ENCODE results near the gene TMEM220. TPM values are rescaled to one million over a fixed set of nuclear protein-coding genes. Genes with fewer than 3 reads are reported as not detected.
A peak's percentile ranks its signal among the peaks of the same experiment; 100 is the strongest.

Gene TMEM220
- total RNA-seq, 2 donors from 2014 or later, result 1.4 to 10.9 TPM

GRCh38 chr17:10771148-10771547 lies 41.3 kb upstream of the TMEM220 start:
- Histone ChIP-seq H3K4me3 (ENCODE audit: low read length) (no peak overlapping the region), H3K27ac (ENCODE audit: low read depth, low read length) (no peak overlapping the region), H3K4me1 (ENCODE audit: control insufficient read depth, insufficient read depth, low read length) (no peaks in the 10 kb centered on the region), H3K9me3 (ENCODE audit: control insufficient read depth, low read length) (peaks cover 21% of the 10 kb centered on the region), H3K9ac (ENCODE audit: extremely low read depth, low read length, poor library complexity, severe bottlenecking) (no peak overlapping the region), H3K36me3 (ENCODE audit: control insufficient read depth, insufficient read depth, low read length) (no peaks in the 10 kb centered on the region), H3K27me3 (ENCODE audit: control insufficient read depth, insufficient read depth, low read length, poor library complexity, severe bottlenecking) (no peaks in the 10 kb centered on the region)
- Mint-ChIP-seq H3K27me3 (ENCODE audit: insufficient read depth) (peaks cover 4% of the 10 kb centered on the region), H3K27ac (no peak overlapping the region), H3K36me3 (ENCODE audit: low read depth) (peaks cover 3% of the 10 kb centered on the region), H3K9me3 (peaks cover 7% of the 10 kb centered on the region), H3K4me1 (peaks cover 7% of the 10 kb centered on the region), H3K4me3 (no peak overlapping the region)
- no peak for TF ChIP-seq CTCF (conservative IDR thresholded peaks at IDR 0.05)
- peak; percentile 28 for DNase-seq
- WGBS, 2 experiments (ENCODE audit: insufficient coverage in 1 of 2, insufficient read length in 1 of 2), result 87 to 100% methylated on average over 1 to 2 of the region's 2 CpGs

GRCh38 chr17:10769840-10770239 lies 40.0 kb upstream of the TMEM220 start:
- H3K4me3 ChIP-seq (ENCODE audit: low read length), result no peak overlapping the region
- H3K9ac ChIP-seq (ENCODE audit: extremely low read depth, low read length, poor library complexity, severe bottlenecking), result no peak overlapping the region
- WGBS, 2 experiments (ENCODE audit: insufficient coverage in 1 of 2, insufficient read length in 1 of 2), result 91 to 94% methylated on average over 5 to 6 of the region's 6 CpGs
- peaks cover 12% of the 10 kb centered on the region for H3K9me3 ChIP-seq (ENCODE audit: control insufficient read depth, low read length)
- H3K4me1 ChIP-seq (ENCODE audit: control insufficient read depth, insufficient read depth, low read length), result no peaks in the 10 kb centered on the region
- no peaks in the 10 kb centered on the region for H3K36me3 Mint-ChIP-seq (ENCODE audit: low read depth)
- no peak overlapping the region for H3K27ac ChIP-seq (ENCODE audit: low read depth, low read length)
- no peak for TF ChIP-seq CTCF (conservative IDR thresholded peaks at IDR 0.05)
- no peak overlapping the region for H3K4me3 Mint-ChIP-seq
- no peak overlapping the region for H3K27ac Mint-ChIP-seq
- H3K9me3 Mint-ChIP-seq, result no peaks in the 10 kb centered on the region
- no peaks in the 10 kb centered on the region for H3K27me3 ChIP-seq (ENCODE audit: control insufficient read depth, insufficient read depth, low read length, poor library complexity, severe bottlenecking)
- DNase-seq, result peak; percentile 47
- H3K36me3 ChIP-seq (ENCODE audit: control insufficient read depth, insufficient read depth, low read length), result no peaks in the 10 kb centered on the region
- H3K4me1 Mint-ChIP-seq, result peaks cover 7% of the 10 kb centered on the region
- H3K27me3 Mint-ChIP-seq (ENCODE audit: insufficient read depth), result peaks cover 4% of the 10 kb centered on the region

GRCh38 chr17:10768750-10769251 lies 39.0 kb upstream of the TMEM220 start:
- Mint-ChIP-seq H3K9me3 (no peaks in the 10 kb centered on the region), H3K27ac (no peak overlapping the region), H3K36me3 (ENCODE audit: low read depth) (no peaks in the 10 kb centered on the region), H3K4me1 (peaks cover 7% of the 10 kb centered on the region), H3K27me3 (ENCODE audit: insufficient read depth) (peaks cover 1% of the 10 kb centered on the region), H3K4me3 (no peak overlapping the region)
- no peak overlapping the region for H3K9ac ChIP-seq (ENCODE audit: extremely low read depth, low read length, poor library complexity, severe bottlenecking)
- no peaks in the 10 kb centered on the region for H3K27me3 ChIP-seq (ENCODE audit: control insufficient read depth, insufficient read depth, low read length, poor library complexity, severe bottlenecking)
- 96% methylated on average over 2 of the region's 2 CpGs; no CpG with 5 or more reads in 1 of the 2 experiments for WGBS, 2 experiments (ENCODE audit: insufficient coverage in 1 of 2, insufficient read length in 1 of 2)
- peaks cover 12% of the 10 kb centered on the region for H3K9me3 ChIP-seq (ENCODE audit: control insufficient read depth, low read length)
- TF ChIP-seq CTCF (conservative IDR thresholded peaks at IDR 0.05), result no peak
- no peaks in the 10 kb centered on the region for H3K4me1 ChIP-seq (ENCODE audit: control insufficient read depth, insufficient read depth, low read length)
- peak; percentile 35 for DNase-seq
- H3K27ac ChIP-seq (ENCODE audit: low read depth, low read length), result no peak overlapping the region
- H3K4me3 ChIP-seq (ENCODE audit: low read length), result no peak overlapping the region
- H3K36me3 ChIP-seq (ENCODE audit: control insufficient read depth, insufficient read depth, low read length), result no peaks in the 10 kb centered on the region
